ENCODE results near the gene RGS7. TPM values are rescaled to one million over a fixed set of nuclear protein-coding genes. Genes with fewer than 3 reads are reported as not detected.

The RGS7 gene
- total RNA-seq, 4 donors from 2014 or later = not detected

- ATAC-seq (no peak), DNase-seq (no peak)
- in situ Hi-C loops (cut with MboI; ENCODE audit: low sequenced_read_pairs in 4 of 4) = no loop called here
- Histone ChIP-seq H3K27ac (no peak overlapping the region), H3K9me3 (no peaks in the 10 kb centered on the region), H3K27me3 (no peaks in the 10 kb centered on the region), H3K4me1 (no peaks in the 10 kb centered on the region), H3K4me3 (no peak overlapping the region), H3K36me3 (no peaks in the 10 kb centered on the region)
- intact Hi-C loops (cut with DNase I; ENCODE audit: low total_unique reads) = no loop called here
- no peak for TF ChIP-seq POLR2A (IDR thresholded peaks at IDR 0.05)
- no peak for TF ChIP-seq CTCF (IDR thresholded peaks at IDR 0.05 in 4 of 5, conservative IDR thresholded peaks at IDR 0.05 in 1 of 5)
These were observed 121.6 kb downstream of the RGS7 start for GRCh38 chr1:241235256-241235897.

GRCh38 chr1:241229711-241230110, 127.3 kb downstream of the RGS7 start:
- no peaks in the 10 kb centered on the region for H3K27me3 ChIP-seq
- intact Hi-C loops (cut with DNase I; ENCODE audit: low total_unique reads) (no loop called here), in situ Hi-C loops (cut with MboI; ENCODE audit: low sequenced_read_pairs in 4 of 4) (no loop called here)
- H3K9me3 ChIP-seq = no peaks in the 10 kb centered on the region
- no peaks in the 10 kb centered on the region for H3K36me3 ChIP-seq
- H3K4me1 ChIP-seq = no peaks in the 10 kb centered on the region
- ATAC-seq (no peak), DNase-seq (no peak)
- H3K4me3 ChIP-seq = no peak overlapping the region
- no peak for TF ChIP-seq POLR2A (IDR thresholded peaks at IDR 0.05)
- no peak for TF ChIP-seq CTCF (IDR thresholded peaks at IDR 0.05 in 4 of 5, conservative IDR thresholded peaks at IDR 0.05 in 1 of 5)
- H3K27ac ChIP-seq = no peak overlapping the region

- Histone ChIP-seq H3K4me3 (no peak overlapping the region), H3K4me1 (no peaks in the 10 kb centered on the region), H3K36me3 (no peaks in the 10 kb centered on the region), H3K27ac (no peak overlapping the region), H3K27me3 (no peaks in the 10 kb centered on the region), H3K9me3 (no peaks in the 10 kb centered on the region)
- in situ Hi-C loops (cut with MboI; ENCODE audit: low sequenced_read_pairs in 4 of 4) = no loop called here
- ATAC-seq (no peak), DNase-seq (no peak)
- intact Hi-C loops (cut with DNase I; ENCODE audit: low total_unique reads) = no loop called here
- TF ChIP-seq POLR2A (IDR thresholded peaks at IDR 0.05) = no peak
- TF ChIP-seq CTCF (IDR thresholded peaks at IDR 0.05 in 4 of 5, conservative IDR thresholded peaks at IDR 0.05 in 1 of 5) = no peak
These were observed 127.8 kb downstream of the RGS7 start for GRCh38 chr1:241229216-241229615.

GRCh38 chr1:241228339-241228738, 128.7 kb downstream of the RGS7 start:
- no peak for DNase-seq
- intact Hi-C loops (cut with DNase I; ENCODE audit: low total_unique reads) = no loop called here
- in situ Hi-C loops (cut with MboI; ENCODE audit: low sequenced_read_pairs in 4 of 4) = no loop called here

More at GRCh38 chr1:241228339-241228738, 128.7 kb downstream of the RGS7 start:
- no peak overlapping the region for H3K27ac ChIP-seq
- ATAC-seq = no peak
- H3K36me3 ChIP-seq = no peaks in the 10 kb centered on the region
- no peaks in the 10 kb centered on the region for H3K27me3 ChIP-seq
- no peaks in the 10 kb centered on the region for H3K9me3 ChIP-seq
- TF ChIP-seq CTCF (IDR thresholded peaks at IDR 0.05 in 4 of 5, conservative IDR thresholded peaks at IDR 0.05 in 1 of 5) (no peak), POLR2A (IDR thresholded peaks at IDR 0.05) (no peak)
- H3K4me1 ChIP-seq = no peaks in the 10 kb centered on the region
- no peak overlapping the region for H3K4me3 ChIP-seq
